8988T (cell line): ENCODE measurements around the gene ARHGEF2.

Source experiments
- DNase-seq: peaks from one replicate; pipeline ENCODE4 v3.0.0; 2011

ARHGEF2 gene

DNA sequence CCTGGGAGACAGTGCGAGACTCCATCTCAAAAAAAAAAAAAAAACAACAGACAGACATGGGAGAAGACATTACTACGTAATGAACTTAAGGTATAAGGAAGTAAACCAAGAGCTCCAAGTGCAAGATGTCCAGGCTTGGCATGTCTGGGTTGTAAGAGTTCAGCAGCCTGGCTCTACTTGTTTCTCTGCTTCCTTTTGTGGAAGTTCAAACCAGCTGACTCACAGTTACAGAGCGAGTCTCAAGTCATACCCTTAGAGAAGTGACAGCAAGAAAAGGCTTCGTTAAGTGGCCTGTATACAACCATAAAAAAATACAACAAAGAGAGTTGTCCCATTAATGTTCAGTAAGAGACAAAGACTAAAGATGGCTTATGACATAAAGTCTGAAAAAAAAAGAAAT is 68.5 kb downstream of the ARHGEF2 start:
- no peak for DNase-seq

DNA sequence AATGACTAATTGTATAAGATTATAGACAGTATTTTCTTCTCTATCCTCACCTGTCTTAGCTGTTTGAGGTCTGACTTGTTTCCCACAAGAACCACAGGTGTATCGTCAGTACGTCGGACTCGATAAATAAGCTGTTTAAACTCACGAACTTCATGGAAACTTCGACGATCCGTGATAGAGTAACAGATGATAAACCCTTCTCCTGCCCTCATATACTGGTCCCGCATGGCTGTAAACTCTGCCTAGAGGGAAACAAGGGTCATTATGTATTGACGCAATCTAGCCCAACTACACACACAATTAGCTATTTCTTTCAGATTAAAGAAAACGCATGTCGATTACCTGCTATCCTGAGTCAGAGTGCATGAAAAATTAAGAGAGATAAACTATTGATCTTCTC is 74.1 kb downstream of the ARHGEF2 start:
- DNase-seq = no peak

DNA sequence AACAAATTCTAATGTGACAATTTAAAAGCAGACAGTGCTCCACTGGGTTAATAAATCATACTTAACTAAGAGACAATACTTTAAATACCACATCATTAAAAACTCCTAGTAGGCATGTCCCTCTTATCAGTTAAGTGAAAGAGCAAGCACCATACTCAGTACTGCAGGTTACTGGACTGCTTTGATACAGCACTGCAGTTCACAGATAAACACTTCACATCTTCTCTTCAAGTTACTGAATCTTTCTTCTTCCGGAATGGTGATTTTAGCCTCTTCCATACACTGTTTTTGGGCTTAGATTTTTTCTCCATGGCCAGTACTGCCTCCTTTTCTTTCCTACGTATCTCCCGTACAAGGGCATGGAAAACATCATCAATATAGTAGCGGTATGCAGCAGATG is 78.2 kb downstream of the ARHGEF2 start:
- DNase-seq = no peak

DNA sequence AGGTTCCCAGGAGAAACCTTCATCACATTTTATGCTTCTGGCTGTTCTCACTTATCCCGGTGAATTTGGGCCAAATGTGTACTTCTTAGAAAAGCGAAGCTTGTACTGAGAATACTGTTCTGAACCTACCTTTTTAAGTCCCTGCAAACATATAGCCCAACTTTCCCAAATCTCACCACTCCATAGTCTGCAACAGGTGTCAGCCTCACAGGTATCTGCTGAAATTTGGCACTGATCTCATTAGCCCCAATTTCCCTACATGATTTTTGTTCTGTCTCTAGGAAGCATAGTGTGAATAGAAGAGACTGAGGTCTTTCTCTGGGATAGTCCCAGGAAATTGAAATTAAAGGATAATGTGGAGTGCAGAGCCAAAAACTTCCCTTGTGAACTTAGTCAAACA is 78.7 kb downstream of the ARHGEF2 start:
- no peak for DNase-seq

DNA sequence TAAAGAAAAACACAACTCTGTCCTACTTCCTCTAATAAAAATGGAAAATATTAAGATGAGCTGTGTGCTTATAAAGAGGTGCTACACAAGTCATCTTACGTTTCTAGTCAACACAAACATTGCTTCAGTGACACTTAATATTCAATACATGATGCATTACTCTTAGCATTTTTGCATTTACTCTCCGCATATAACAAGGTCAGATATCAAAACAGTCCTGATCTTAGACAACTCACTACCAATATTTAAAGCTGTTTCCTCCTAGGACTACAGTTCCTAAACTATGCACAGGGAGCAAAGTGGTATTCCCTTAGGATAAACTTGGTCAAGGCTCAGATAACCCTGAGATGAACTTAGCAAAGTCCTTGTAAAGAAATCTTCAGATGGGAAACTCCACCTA is 79.5 kb downstream of the ARHGEF2 start:
- DNase-seq = no peak

DNA sequence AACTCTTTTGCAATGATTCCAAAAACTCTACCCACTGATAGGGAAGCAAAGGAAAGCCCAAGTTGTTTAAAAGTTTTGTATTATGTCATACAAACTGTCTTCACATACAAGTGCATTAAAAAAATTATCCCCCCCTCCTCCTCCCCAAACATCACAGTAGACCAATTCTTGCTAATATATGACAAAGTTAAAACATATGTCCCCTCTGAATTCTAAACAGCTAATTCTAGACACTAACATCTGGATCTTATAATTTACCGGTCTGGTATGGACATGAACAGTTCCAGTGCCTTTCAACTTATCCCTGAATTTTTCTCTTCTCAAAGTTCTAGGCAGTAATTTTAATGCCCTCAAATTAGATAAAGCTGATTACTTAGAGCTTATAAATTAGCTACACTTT is 80.6 kb downstream of the ARHGEF2 start:
- DNase-seq = no peak
